HG02759 (cell line): Measurements from ENCODE around the gene KIAA0513.

Experiments
- ATAC-seq: cut with Tn5 transposase; IDR thresholded peaks from one replicate; pipeline ENCODE4 v1.9.1; 2021; ENCODE audit warnings: mild to moderate bottlenecking, moderate library complexity; ENCODE audit not compliant: unreplicated experiment

Gene KIAA0513

GRCh38 chr16:85027349-85027957 is at the start of gene KIAA0513:
Gene KIAA0513, plus strand, starts transcription at chr16:85027795. Its CDS starts 39,277 bp downstream, at chr16:85067072.
- ATAC-seq, result peak; percentile 88

- no peak for ATAC-seq
These were observed 48.1 kb upstream of the KIAA0513 start for GRCh38 chr16:84979516-84979915.

GRCh38 chr16:84982434-84982833 is 45.2 kb upstream of the KIAA0513 start:
- no peak for ATAC-seq

- no peak for ATAC-seq
These were observed 42.2 kb upstream of the KIAA0513 start for GRCh38 chr16:84985079-84986065.

GRCh38 chr16:84986102-84986501 is 41.5 kb upstream of the KIAA0513 start:
- ATAC-seq, result no peak

- ATAC-seq, result no peak
These were observed 40.7 kb upstream of the KIAA0513 start for GRCh38 chr16:84986879-84987278.

- no peak for ATAC-seq
These were observed 39.1 kb upstream of the KIAA0513 start for GRCh38 chr16:84988328-84989080.

GRCh38 chr16:84989749-84990620 is 37.6 kb upstream of the KIAA0513 start:
- ATAC-seq, result no peak

- ATAC-seq, result no peak
These were observed 36.8 kb upstream of the KIAA0513 start for GRCh38 chr16:84990782-84991181.

GRCh38 chr16:84992717-84993075 is 34.9 kb upstream of the KIAA0513 start:
- ATAC-seq, result no peak

GRCh38 chr16:84993926-84994325 is 33.7 kb upstream of the KIAA0513 start:
- ATAC-seq, result no peak

- ATAC-seq, result no peak
These were observed 31.9 kb upstream of the KIAA0513 start for GRCh38 chr16:84995663-84996062.

GRCh38 chr16:84996365-84996764 is 31.2 kb upstream of the KIAA0513 start:
- no peak for ATAC-seq

GRCh38 chr16:84999200-84999599 is 28.4 kb upstream of the KIAA0513 start:
- no peak for ATAC-seq

GRCh38 chr16:84999857-85000480 is 27.6 kb upstream of the KIAA0513 start:
- ATAC-seq, result no peak

- ATAC-seq, result no peak
These were observed 25.5 kb upstream of the KIAA0513 start for GRCh38 chr16:85002099-85002541.

GRCh38 chr16:85002608-85003007 is 25.0 kb upstream of the KIAA0513 start:
- ATAC-seq, result no peak

- ATAC-seq, result no peak
These were observed 24.5 kb upstream of the KIAA0513 start for GRCh38 chr16:85003076-85003475.

GRCh38 chr16:85003725-85004586 is 23.6 kb upstream of the KIAA0513 start:
- no peak for ATAC-seq
